T-cell (primary cell): Measurements from ENCODE around the gene SMOC1. TPM values are rescaled to one million over a fixed set of nuclear protein-coding genes. Genes with fewer than 3 reads are reported as not detected.

Experiments
- ATAC-seq, 4 experiments: fragments of 200-7000 bp in 3 of 4; fragments of 150-1000 bp in 1 of 4; cut with Tn5 transposase; replicated peaks in 1 of 4; 1 replicate in 3 of 4; 2 replicates in 1 of 4; pipeline ENCODE4 v1.10.0; 2021; ENCODE audit warnings: moderate library complexity in 3 of 4, mild to moderate bottlenecking in 2 of 4, moderate number of reproducible peaks in 1 of 4
- CTCF ChIA-PET, 2 donors: fragments of 300-600 bp; sonication (Branson Sonifier 250); formaldehyde crosslinking; loops; one replicate each; lab custom pipeline; 2022; ENCODE audit warnings: antibody characterized with exemption in 2 of 2; lab: Charles Lee
- POLR2A ChIA-PET, 2 donors: fragments of 300-600 bp; sonication (Branson Sonifier 250); formaldehyde crosslinking; loops; one replicate each; lab custom pipeline; 2022; ENCODE audit warnings: antibody characterized with exemption in 2 of 2; lab: Charles Lee
- DNase-seq, 35 experiments: peaks; one replicate each; pipeline versions ENCODE4 v3.0.0 to v3.0.0-alpha.2; 2013 to 2023
- H3K27ac ChIP-seq: one replicate; pipeline ENCODE4 v1.5.1; 2013; ENCODE audit warnings: low read length
- H3K27me3 ChIP-seq, 2 experiments: replicated peaks in 1 of 2; 1 replicate in 1 of 2; 2 replicates in 1 of 2; pipeline versions ENCODE4 v1.6.1 to v1.7.0; 2013; ENCODE audit warnings: low read length in 1 of 2, mixed read lengths in 1 of 2; ENCODE audit not compliant: control insufficient read depth in 2 of 2, insufficient read depth in 2 of 2; ENCODE audit errors: extremely low read depth in 1 of 2
- H3K36me3 ChIP-seq, 2 donors: 1 replicate in 1 of 2; 2 replicates in 1 of 2; pipeline versions ENCODE4 v1.6.1 to v1.7.0; 2013; ENCODE audit warnings: low read length in 1 of 2; ENCODE audit not compliant: control insufficient read depth in 2 of 2, insufficient read depth in 1 of 2; ENCODE audit errors: extremely low read depth in 1 of 2
- H3K4me1 ChIP-seq, 2 experiments: 1 replicate in 1 of 2; 2 replicates in 1 of 2; pipeline versions ENCODE4 v1.6.1 to v1.7.0; 2013; ENCODE audit warnings: low read length in 2 of 2, mixed read lengths in 1 of 2; ENCODE audit not compliant: insufficient read depth in 2 of 2, control insufficient read depth in 1 of 2; ENCODE audit errors: extremely low read depth in 1 of 2
- H3K4me3 ChIP-seq, 2 donors: 1 replicate in 1 of 2; 2 replicates in 1 of 2; pipeline versions ENCODE4 v1.5.1 to v1.7.0; 2013; ENCODE audit warnings: mild to moderate bottlenecking in 2 of 2, low read length in 1 of 2, moderate library complexity in 1 of 2; ENCODE audit not compliant: control insufficient read depth in 1 of 2; ENCODE audit errors: extremely low read depth in 1 of 2
- H3K9me3 ChIP-seq: 2 replicates; pipeline ENCODE4 v1.7.0; 2013
- H3K27ac Mint-ChIP-seq, 2 donors: one replicate each; pipeline ENCODE4 v1.8.0; 2020 to 2021; ENCODE audit warnings: mild to moderate bottlenecking in 2 of 2, mixed read lengths in 2 of 2
- H3K27me3 Mint-ChIP-seq, 2 donors: one replicate each; pipeline ENCODE4 v1.8.0; 2021 to 2022; ENCODE audit warnings: mixed read lengths in 2 of 2
- H3K36me3 Mint-ChIP-seq: one replicate; pipeline ENCODE4 v1.8.0; 2021; ENCODE audit warnings: mixed read lengths
- H3K4me1 Mint-ChIP-seq, 3 donors: one replicate each; pipeline ENCODE4 v1.8.0; 2020 to 2022; ENCODE audit warnings: mixed read lengths in 3 of 3, mild to moderate bottlenecking in 1 of 3
- H3K4me3 Mint-ChIP-seq, 3 donors: one replicate each; pipeline ENCODE4 v1.8.0; 2020 to 2022; ENCODE audit warnings: mild to moderate bottlenecking in 3 of 3, mixed read lengths in 3 of 3, moderate library complexity in 3 of 3
- H3K9me3 Mint-ChIP-seq, 3 donors: one replicate each; pipeline ENCODE4 v1.8.0; 2020 to 2022; ENCODE audit warnings: mixed read lengths in 3 of 3
- WGBS: methylation state at CpG from one replicate; pipeline ENCODE4 v1.1.5; 2013; ENCODE audit warnings: missing lambda C conversion rate; ENCODE audit not compliant: insufficient coverage; 5-methylcytosine and 5-hydroxymethylcytosine counted together
- total RNA-seq, 35 experiments: library from RNA in 6 of 35; stranded (reverse) in 6 of 35; fragments of 120-200 nt in 1 of 35; gene quantifications; one replicate each; pipeline versions ENCODE4 v1.2.1 to v1.2.4 and lab custom pipeline; 2013 to 2026

Gene SMOC1
- total RNA-seq, 5 donors from 2014 or later (not counting 1 experiment from before 2014, with no cell fraction given), result not detected

GRCh38 chr14:69860221-69860620, 19.0 kb upstream of the SMOC1 start:
- H3K36me3 Mint-ChIP-seq, result no peaks in the 10 kb centered on the region
- 83% methylated on average over 5 of the region's 12 CpGs for WGBS
- POLR2A ChIA-PET, result no interaction called here

GRCh38 chr14:69861025-69861569, 18.1 kb upstream of the SMOC1 start:
- H3K9me3 Mint-ChIP-seq, result peaks cover 8 to 11% (median 8%) of the 10 kb centered on the region in 3 donors
- ChIA-PET CTCF (no interaction called here), POLR2A (interaction anchor here in 1 of 2 donors (0.6 kb wide), 1 partner anchor 1988 kb away, joined by 4 read pairs; no protein-coding TSS in a partner anchor)
- DNase-seq (no peak), ATAC-seq (no peak)
- H3K36me3 Mint-ChIP-seq, result no peaks in the 10 kb centered on the region
- H3K27ac Mint-ChIP-seq, result no peak overlapping the region
- no peaks in the 10 kb centered on the region for H3K36me3 ChIP-seq
- H3K27ac ChIP-seq, result no peak overlapping the region
- no peaks in the 10 kb centered on the region for H3K4me1 Mint-ChIP-seq
- WGBS, result 95% methylated on average over 3 of the region's 3 CpGs
- H3K4me1 ChIP-seq, result no peaks in the 10 kb centered on the region
- H3K4me3 Mint-ChIP-seq, result no peak overlapping the region
- H3K27me3 ChIP-seq, result peaks cover 0 to 13% of the 10 kb centered on the region in 2 experiments
- no peaks in the 10 kb centered on the region for H3K9me3 ChIP-seq
- H3K4me3 ChIP-seq, result no peak overlapping the region
- peaks cover 23 to 25% of the 10 kb centered on the region in 2 donors for H3K27me3 Mint-ChIP-seq

More at GRCh38 chr14:69860221-69860620, 19.0 kb upstream of the SMOC1 start:
- no peak overlapping the region for H3K4me3 Mint-ChIP-seq
- peaks cover 8 to 9% (median 8%) of the 10 kb centered on the region in 3 donors for H3K9me3 Mint-ChIP-seq
- no peak for DNase-seq
- no peak overlapping the region for H3K4me3 ChIP-seq
- no peaks in the 10 kb centered on the region for H3K36me3 ChIP-seq
- no peak overlapping the region for H3K27ac ChIP-seq
- no peak for ATAC-seq
- CTCF ChIA-PET, result no interaction called here
- H3K27me3 Mint-ChIP-seq, result peaks cover 21 to 23% of the 10 kb centered on the region in 2 donors
- H3K27me3 ChIP-seq, result peaks cover 0 to 5% of the 10 kb centered on the region in 2 experiments
- H3K4me1 Mint-ChIP-seq, result no peaks in the 10 kb centered on the region
- no peaks in the 10 kb centered on the region for H3K4me1 ChIP-seq
- H3K9me3 ChIP-seq, result no peaks in the 10 kb centered on the region
- no peak overlapping the region for H3K27ac Mint-ChIP-seq

- H3K36me3 ChIP-seq, result no peaks in the 10 kb centered on the region
- Mint-ChIP-seq H3K27ac (no peak overlapping the region), H3K9me3 (peaks cover 8 to 14% (median 12%) of the 10 kb centered on the region in 3 donors), H3K36me3 (no peaks in the 10 kb centered on the region), H3K4me3 (no peak overlapping the region), H3K27me3 (peaks cover 24 to 26% of the 10 kb centered on the region in 2 donors), H3K4me1 (no peaks in the 10 kb centered on the region)
- H3K4me1 ChIP-seq, result no peaks in the 10 kb centered on the region
- no peak overlapping the region for H3K27ac ChIP-seq
- DNase-seq (no peak), ATAC-seq (no peak)
- POLR2A ChIA-PET, result interaction anchor here in 1 of 2 donors (0.5 kb wide), 1 partner anchor 1785 kb away, joined by 3 read pairs; no protein-coding TSS in a partner anchor
- H3K4me3 ChIP-seq, result no peak overlapping the region
- 76% methylated on average over 4 of the region's 4 CpGs for WGBS
- CTCF ChIA-PET, result interaction anchor here in 1 of 2 donors (0.8 kb wide), 1 partner anchor 166 kb away, joined by 3 read pairs; no protein-coding TSS in a partner anchor
- H3K27me3 ChIP-seq, result peaks cover 0 to 17% of the 10 kb centered on the region in 2 experiments
- H3K9me3 ChIP-seq, result no peaks in the 10 kb centered on the region
Observed at GRCh38 chr14:69863083-69863482, 16.1 kb upstream of the SMOC1 start.

GRCh38 chr14:69865701-69866365, 13.4 kb upstream of the SMOC1 start:
- Mint-ChIP-seq H3K27ac (no peak overlapping the region), H3K36me3 (no peaks in the 10 kb centered on the region), H3K27me3 (peaks cover 22 to 26% of the 10 kb centered on the region in 2 donors), H3K4me1 (no peaks in the 10 kb centered on the region), H3K9me3 (peaks cover 13 to 17% (median 14%) of the 10 kb centered on the region in 3 donors), H3K4me3 (no peak overlapping the region)
- Histone ChIP-seq H3K9me3 (peaks cover 3% of the 10 kb centered on the region), H3K4me1 (no peaks in the 10 kb centered on the region), H3K27me3 (peaks cover 0 to 17% of the 10 kb centered on the region in 2 experiments), H3K27ac (no peak overlapping the region), H3K4me3 (no peak overlapping the region), H3K36me3 (no peaks in the 10 kb centered on the region)
- no peak for ATAC-seq
- no peak for DNase-seq
- 80% methylated on average over 7 of the region's 8 CpGs for WGBS
- CTCF ChIA-PET, result no interaction called here
- POLR2A ChIA-PET, result no interaction called here

- peaks cover 3% of the 10 kb centered on the region for H3K9me3 ChIP-seq
- no peak for ATAC-seq
- no peak overlapping the region for H3K27ac ChIP-seq
- Mint-ChIP-seq H3K27ac (no peak overlapping the region), H3K4me3 (no peak overlapping the region), H3K36me3 (no peaks in the 10 kb centered on the region), H3K9me3 (peaks cover 13 to 17% (median 14%) of the 10 kb centered on the region in 3 donors), H3K4me1 (no peaks in the 10 kb centered on the region), H3K27me3 (peaks cover 26 to 35% of the 10 kb centered on the region in 2 donors)
- ChIA-PET CTCF (no interaction called here), POLR2A (no interaction called here)
- no peak overlapping the region for H3K4me3 ChIP-seq
- DNase-seq, result no peak
- peaks cover 0 to 16% of the 10 kb centered on the region in 2 experiments for H3K27me3 ChIP-seq
- WGBS, result no CpG with 5 or more reads among the region's 5 CpGs
- H3K4me1 ChIP-seq, result no peaks in the 10 kb centered on the region
- no peaks in the 10 kb centered on the region for H3K36me3 ChIP-seq
Observed at GRCh38 chr14:69868363-69868963, 10.8 kb upstream of the SMOC1 start.

- H3K36me3 Mint-ChIP-seq, result no peaks in the 10 kb centered on the region
- H3K4me3 ChIP-seq, result no peak overlapping the region
- H3K4me1 Mint-ChIP-seq, result no peaks in the 10 kb centered on the region
- no peak overlapping the region for H3K27ac Mint-ChIP-seq
- H3K27me3 Mint-ChIP-seq, result peaks cover 17 to 24% of the 10 kb centered on the region in 2 donors
- H3K9me3 ChIP-seq, result peaks cover 3% of the 10 kb centered on the region
- no peak overlapping the region for H3K4me3 Mint-ChIP-seq
- ChIA-PET CTCF (no interaction called here), POLR2A (no interaction called here)
- H3K27ac ChIP-seq, result no peak overlapping the region
- H3K4me1 ChIP-seq, result no peaks in the 10 kb centered on the region
- H3K36me3 ChIP-seq, result no peaks in the 10 kb centered on the region
- H3K27me3 ChIP-seq, result peaks cover 0 to 12% of the 10 kb centered on the region in 2 experiments
- no peak for ATAC-seq
- WGBS, result no CpG with 5 or more reads among the region's 2 CpGs
- DNase-seq, result no peak
- H3K9me3 Mint-ChIP-seq, result peaks cover 3 to 9% (median 5%) of the 10 kb centered on the region in 3 donors
Observed at GRCh38 chr14:69870613-69871012, 8.6 kb upstream of the SMOC1 start.
